Subcutaneous abdominal adipose tissue (tissue), 5 donors: ENCODE measurements around the gene SCYL1.

Source experiments
- H3K27ac ChIP-seq: one replicate; pipeline ENCODE4 v1.7.0; 2013; ENCODE audit warnings: low read depth, mild to moderate bottlenecking, inconsistent platforms, low read length, moderate library complexity
- H3K27me3 ChIP-seq, 5 donors: one replicate each; pipeline ENCODE4 v1.7.0; 2013; ENCODE audit warnings: low read length in 5 of 5, inconsistent platforms in 1 of 5; ENCODE audit not compliant: control insufficient read depth in 5 of 5, insufficient read depth in 4 of 5
- H3K36me3 ChIP-seq, 5 donors: one replicate each; pipeline ENCODE4 v1.7.0; 2013; ENCODE audit warnings: low read length in 5 of 5; ENCODE audit not compliant: control insufficient read depth in 5 of 5, insufficient read depth in 5 of 5
- H3K4me1 ChIP-seq, 5 donors: one replicate each; pipeline ENCODE4 v1.7.0; 2013; ENCODE audit warnings: low read length in 5 of 5, mild to moderate bottlenecking in 3 of 5, moderate library complexity in 1 of 5; ENCODE audit not compliant: control insufficient read depth in 5 of 5, insufficient read depth in 5 of 5
- H3K4me3 ChIP-seq, 5 donors: one replicate each; pipeline ENCODE4 v1.7.0; 2013; ENCODE audit warnings: low read length in 5 of 5, low read depth in 1 of 5
- H3K9ac ChIP-seq, 5 donors: one replicate each; pipeline ENCODE4 v1.7.0; 2013; ENCODE audit warnings: low read length in 5 of 5, mild to moderate bottlenecking in 4 of 5, moderate library complexity in 3 of 5
- H3K9me3 ChIP-seq, 5 donors: one replicate each; pipeline ENCODE4 v1.7.0; 2013; ENCODE audit warnings: low read length in 5 of 5; ENCODE audit not compliant: control insufficient read depth in 5 of 5
- donor health status: healthy.
- donor health status: healthy.
- donor health status: healthy.
- donor health status: healthy.
- donor health status: healthy.

SCYL1 gene

DNA sequence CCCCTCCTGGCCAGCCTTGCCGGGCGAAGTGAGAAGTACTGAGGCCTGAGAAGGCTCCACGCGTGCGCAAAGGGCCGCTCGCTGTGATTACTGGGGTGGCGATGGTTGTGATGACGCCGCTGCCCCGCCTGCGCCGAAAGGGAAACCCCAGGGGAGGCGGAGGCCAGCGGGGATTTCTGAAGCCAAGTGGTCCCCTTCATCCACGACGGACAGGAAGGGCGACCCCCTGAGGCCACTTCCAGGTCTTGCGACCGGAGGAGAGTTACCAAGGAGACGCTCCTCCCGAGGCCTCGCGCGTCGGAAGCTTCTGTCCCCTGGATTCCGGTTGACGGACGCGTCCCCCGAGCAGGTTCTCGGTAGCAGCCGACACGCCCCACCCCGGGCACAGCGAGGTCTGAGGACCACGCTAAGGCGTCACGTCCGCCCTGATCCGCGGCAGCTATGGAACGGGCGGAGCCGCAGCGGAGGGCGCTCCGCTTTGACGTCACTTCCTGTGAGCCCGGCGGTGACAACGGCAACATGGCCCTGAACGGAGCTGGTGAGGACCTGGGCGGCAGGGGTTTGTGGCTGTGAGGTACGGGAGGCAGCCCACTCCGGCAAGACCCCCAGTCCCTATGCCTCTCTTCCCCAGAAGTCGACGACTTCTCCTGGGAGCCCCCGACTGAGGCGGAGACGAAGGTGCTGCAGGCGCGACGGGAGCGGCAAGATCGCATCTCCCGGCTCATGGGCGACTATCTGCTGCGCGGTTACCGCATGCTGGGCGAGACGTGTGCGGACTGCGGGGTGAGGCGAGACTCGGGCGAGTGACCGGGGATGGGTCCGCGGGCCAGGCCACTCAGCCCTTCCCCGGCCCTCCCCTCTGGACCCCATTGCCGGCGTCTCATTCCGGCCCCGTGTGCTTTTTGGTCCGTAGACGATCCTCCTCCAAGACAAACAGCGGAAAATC, 45.4 kb downstream of the SCYL1 start, which contains the start of gene ZNRD2:
Gene ZNRD2, plus strand, starts transcription at position 505 of the 946 bp plus-strand sequence. Its CDS starts 15 bp downstream, at position 520.
- peaks cover 12 to 68% (median 54%) of the 10 kb centered on the region in 5 donors for H3K4me1 ChIP-seq
- peak within 1 kb of the TSS; percentile 87 to 97 (median 91) for H3K9ac ChIP-seq
- H3K36me3 ChIP-seq = peaks cover 0 to 8% (median 3%) of the 10 kb centered on the region in 5 donors
- peak within 1 kb of the TSS; percentile 83 to 97 (median 89) for H3K4me3 ChIP-seq
- no peaks in the 10 kb centered on the region for H3K9me3 ChIP-seq
- H3K27ac ChIP-seq = peak within 1 kb of the TSS; percentile 97
- H3K27me3 ChIP-seq = no peaks in the 10 kb centered on the region

DNA sequence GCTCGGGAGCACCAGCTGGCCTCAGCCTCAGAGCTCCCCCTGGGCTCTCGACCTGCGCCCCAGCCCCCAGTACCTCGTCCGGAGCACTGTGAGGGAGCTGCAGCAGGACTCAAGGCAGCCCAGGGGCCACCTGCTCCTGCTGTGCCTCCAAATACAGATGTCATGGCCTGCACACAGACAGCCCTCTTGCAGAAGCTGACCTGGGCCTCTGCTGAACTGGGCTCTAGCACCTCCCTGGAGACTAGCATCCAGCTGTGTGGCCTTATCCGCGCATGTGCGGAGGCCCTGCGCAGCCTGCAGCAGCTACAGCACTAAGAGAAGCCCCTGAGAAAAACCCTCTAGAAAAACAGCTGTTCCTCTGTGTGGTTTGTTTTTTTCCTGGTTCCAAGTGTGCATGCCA, 46.5 kb downstream of the SCYL1 start:
- Histone ChIP-seq H3K27me3 (no peaks in the 10 kb centered on the region), H3K36me3 (peaks cover 0 to 8% (median 3%) of the 10 kb centered on the region in 5 donors), H3K4me3 (peak overlapping the region; percentile 72 to 97 (median 87)), H3K9me3 (no peaks in the 10 kb centered on the region), H3K4me1 (peaks cover 12 to 76% (median 62%) of the 10 kb centered on the region in 5 donors), H3K27ac (peak overlapping the region; percentile 97), H3K9ac (peak overlapping the region in 3 of 5 donors; percentile 90 to 97 (median 91))

DNA sequence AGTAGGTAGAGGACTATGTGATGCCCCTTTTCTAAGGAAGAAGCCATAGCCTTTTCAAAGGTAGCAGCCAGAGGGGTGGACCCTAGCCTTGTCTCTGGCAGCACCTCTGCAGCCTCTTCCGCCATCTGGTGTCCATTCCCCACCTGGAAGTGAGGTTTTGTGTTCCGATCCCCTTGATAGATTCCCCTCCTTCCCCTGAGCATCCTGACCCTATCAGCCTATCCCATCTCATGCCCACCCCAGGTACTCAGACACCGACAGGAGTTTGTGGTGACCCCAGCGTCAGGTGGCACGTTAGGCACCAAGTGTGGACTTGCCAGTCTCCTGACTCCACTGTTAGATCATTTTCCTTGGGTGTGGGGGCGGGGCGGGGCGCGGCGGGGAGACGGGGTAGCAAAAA, 47.1 kb downstream of the SCYL1 start:
- no peaks in the 10 kb centered on the region for H3K9me3 ChIP-seq
- peaks cover 0 to 4% (median 3%) of the 10 kb centered on the region in 5 donors for H3K36me3 ChIP-seq
- peak overlapping the region in 2 of 5 donors; percentile 4 to 63 for H3K9ac ChIP-seq
- H3K27ac ChIP-seq = peak overlapping the region; percentile 83
- peak overlapping the region; percentile 50 to 97 (median 72) for H3K4me3 ChIP-seq
- H3K4me1 ChIP-seq = peaks cover 12 to 78% (median 67%) of the 10 kb centered on the region in 5 donors
- H3K27me3 ChIP-seq = no peaks in the 10 kb centered on the region

DNA sequence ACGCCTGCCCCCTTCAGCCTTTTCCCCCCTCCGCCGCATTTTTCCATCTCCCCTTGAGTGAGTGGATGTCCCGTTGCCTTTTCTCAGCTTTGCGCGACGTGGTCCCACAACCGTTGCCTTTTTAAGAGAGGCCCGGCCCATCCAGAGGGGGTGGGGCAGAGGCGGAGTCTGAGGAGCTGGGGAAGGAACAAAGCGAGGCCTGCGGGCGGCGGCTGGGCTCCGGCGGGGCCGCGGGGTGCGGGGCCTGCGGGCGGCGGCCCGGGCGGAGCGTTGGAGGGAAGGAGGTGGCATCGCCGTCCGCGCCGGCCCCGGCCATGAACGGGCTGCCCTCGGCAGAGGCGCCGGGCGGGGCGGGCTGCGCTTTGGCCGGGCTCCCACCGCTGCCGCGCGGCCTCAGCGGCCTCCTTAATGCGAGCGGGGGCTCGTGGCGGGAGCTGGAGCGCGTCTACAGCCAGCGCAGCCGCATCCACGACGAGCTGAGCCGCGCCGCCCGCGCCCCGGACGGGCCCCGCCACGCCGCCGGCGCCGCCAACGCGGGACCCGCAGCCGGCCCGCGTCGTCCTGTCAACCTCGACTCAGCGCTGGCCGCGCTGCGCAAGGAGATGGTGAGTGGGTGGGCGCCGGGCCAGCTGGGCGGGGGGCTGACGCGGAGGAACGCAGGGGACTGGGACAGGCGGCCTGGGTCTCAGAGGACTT, 47.6 kb downstream of the SCYL1 start, which contains the start of gene FAM89B:
Gene FAM89B, plus strand, starts transcription at position 183 of the 696 bp plus-strand sequence. Its CDS starts 132 bp downstream, at position 315.
- Histone ChIP-seq H3K4me1 (peaks cover 12 to 84% (median 73%) of the 10 kb centered on the region in 5 donors), H3K9ac (peak within 1 kb of the TSS; percentile 4 to 97 (median 72)), H3K36me3 (peaks cover 0 to 4% (median 3%) of the 10 kb centered on the region in 5 donors), H3K27me3 (no peaks in the 10 kb centered on the region), H3K9me3 (no peaks in the 10 kb centered on the region), H3K27ac (peak within 1 kb of the TSS; percentile 84), H3K4me3 (peak within 1 kb of the TSS; percentile 72 to 97 (median 87))

DNA sequence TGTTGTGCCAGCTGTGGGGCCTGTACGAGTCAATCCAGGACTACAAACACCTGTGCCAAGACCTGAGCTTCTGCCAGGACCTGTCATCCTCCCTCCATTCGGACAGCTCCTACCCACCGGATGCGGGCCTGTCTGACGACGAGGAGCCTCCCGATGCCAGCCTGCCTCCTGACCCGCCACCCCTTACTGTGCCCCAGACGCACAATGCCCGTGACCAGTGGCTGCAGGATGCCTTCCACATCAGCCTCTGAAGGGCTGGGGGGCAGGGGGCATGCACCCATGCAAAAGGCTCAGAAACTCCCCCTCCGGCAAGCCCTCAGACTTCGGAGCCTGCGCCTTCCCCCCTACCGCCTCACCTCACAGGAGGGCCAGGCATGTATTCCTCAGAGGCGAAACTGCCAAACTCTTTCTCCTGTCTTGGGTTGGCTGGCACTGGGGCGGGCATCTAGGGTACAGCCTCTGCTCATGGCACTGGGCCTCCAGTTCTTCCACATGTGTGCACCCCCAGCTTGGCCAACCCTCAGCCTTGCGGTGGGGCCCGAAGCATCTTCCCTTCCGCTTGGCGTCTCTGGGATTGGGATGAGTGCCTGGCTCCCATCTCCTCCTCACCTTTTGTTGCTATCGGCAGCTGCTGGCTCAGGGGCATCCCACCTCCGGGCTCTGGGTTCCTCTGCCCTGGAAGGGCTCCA, 48.7 kb downstream of the SCYL1 start:
- Histone ChIP-seq H3K9me3 (no peaks in the 10 kb centered on the region), H3K27me3 (no peaks in the 10 kb centered on the region), H3K27ac (peak overlapping the region; percentile 84), H3K4me1 (peaks cover 15 to 86% (median 80%) of the 10 kb centered on the region in 5 donors), H3K36me3 (peaks cover 0 to 10% (median 0%) of the 10 kb centered on the region in 5 donors), H3K9ac (peak overlapping the region in 4 of 5 donors; percentile 61 to 72 (median 65)), H3K4me3 (peak overlapping the region; percentile 72 to 97 (median 76))

DNA sequence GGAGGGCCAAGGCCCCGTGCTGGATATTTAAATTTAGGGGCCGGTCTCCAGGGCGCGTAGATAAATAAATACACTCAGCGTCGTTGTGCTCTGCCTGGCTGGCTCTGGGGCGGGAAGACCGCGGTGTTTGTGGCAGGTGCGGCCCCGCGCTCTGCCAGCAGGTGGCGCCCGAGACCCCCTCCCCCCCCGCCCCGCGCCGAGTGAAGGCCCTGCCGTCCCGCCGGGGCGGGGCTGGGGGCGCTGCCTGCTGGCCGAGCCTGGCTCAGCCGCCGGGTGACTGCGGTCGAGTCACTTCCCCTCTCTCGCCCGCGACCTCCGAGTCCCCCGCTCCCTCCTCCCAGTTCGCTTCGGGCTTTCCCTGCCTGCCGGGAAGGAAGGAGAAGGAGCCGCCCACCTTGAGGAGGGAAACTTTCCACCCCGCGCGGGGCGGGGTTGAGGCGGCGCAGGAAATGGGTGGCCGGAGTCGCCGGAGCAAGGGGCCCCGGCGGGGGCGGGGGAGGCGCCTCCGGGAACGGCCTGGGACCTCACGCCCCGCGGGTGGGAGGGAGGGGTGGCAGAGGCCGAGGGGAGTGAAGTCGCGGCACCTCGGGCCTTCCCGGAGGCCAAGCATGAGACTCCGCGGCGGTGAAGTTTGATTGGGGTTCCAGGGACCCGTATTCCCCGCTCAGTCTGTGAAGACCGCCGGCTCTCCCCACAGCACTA, 49.4 kb downstream of the SCYL1 start:
- H3K27ac ChIP-seq = peak overlapping the region; percentile 84
- H3K4me1 ChIP-seq = peaks cover 10 to 82% (median 74%) of the 10 kb centered on the region in 5 donors
- no peaks in the 10 kb centered on the region for H3K27me3 ChIP-seq
- H3K9ac ChIP-seq = peak overlapping the region; percentile 59 to 88 (median 74)
- H3K9me3 ChIP-seq = no peaks in the 10 kb centered on the region
- peak overlapping the region; percentile 72 to 97 (median 74) for H3K4me3 ChIP-seq
- peaks cover 0 to 11% (median 2%) of the 10 kb centered on the region in 5 donors for H3K36me3 ChIP-seq

DNA sequence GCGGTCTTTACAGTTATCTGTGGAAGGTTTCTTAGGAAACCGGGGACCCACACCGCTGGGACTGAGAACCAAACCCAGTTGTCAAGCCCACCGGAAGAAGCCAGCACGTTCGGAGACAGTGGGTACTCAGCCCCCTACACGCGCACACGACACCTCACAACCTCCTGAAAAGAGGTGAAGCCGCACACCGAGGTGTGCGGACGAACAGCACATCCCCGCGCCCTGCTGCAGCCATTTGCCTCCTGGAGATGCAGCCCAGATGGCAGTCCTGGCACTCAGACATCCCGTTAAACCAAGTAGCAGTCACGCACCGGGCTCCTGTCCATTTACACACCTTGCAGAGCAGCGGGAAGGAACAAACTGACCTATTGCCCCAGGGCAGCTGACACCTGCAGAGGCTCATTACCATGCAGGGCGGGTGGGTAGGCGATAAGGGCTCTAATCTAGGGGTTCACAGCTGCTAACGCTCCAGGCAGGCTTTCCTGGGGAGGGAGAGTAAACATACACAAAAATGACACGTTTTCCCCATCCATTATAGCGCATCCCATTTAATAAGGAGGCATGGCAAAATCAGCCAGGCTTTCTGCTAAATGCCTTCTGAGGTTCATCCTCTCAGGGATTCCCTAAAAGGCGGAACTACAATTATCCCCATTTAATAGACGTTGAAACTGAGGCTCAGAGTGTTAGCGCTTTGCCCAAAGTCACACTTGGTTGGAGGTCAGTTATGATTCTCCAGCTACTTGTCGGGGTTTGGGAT, 50.1 kb downstream of the SCYL1 start:
- Histone ChIP-seq H3K9me3 (no peaks in the 10 kb centered on the region), H3K27ac (peak overlapping the region; percentile 84), H3K36me3 (peaks cover 0 to 19% (median 9%) of the 10 kb centered on the region in 5 donors), H3K9ac (peak overlapping the region; percentile 59 to 88 (median 74)), H3K27me3 (no peaks in the 10 kb centered on the region), H3K4me3 (peak overlapping the region; percentile 50 to 97 (median 72)), H3K4me1 (peaks cover 9 to 75% (median 68%) of the 10 kb centered on the region in 5 donors)

DNA sequence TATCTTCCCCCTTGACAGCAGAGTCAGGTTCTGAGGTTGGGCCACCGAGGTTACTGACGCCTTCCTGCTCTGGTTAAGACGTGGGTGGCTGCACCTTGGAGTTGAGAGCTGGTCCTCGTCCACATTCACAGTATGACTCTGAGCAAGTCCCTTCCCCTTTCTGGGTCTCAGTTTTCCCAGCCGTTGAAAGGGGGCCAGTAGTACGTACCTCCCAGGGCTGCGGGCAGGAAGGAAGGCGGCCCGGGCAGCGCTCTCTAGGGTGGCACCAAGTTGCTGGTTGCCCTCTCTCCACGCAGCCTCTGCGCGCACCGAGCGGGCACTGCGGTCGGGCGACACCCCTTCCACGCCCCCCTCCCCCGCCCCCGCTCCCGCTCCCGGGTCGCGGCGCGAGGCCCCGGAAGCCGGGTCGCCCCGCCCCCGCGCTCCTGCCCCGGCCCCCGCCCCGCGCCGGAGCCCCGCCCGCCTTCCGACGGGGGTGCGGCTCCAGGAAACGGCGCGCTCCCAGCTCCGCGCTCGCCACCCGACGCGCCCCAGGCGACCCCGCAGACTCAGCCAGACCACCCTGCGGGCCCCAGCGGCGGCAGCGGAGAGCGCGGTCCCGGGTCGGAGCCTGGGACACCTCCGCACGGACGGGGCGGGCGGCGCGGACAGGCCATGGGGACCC, 50.8 kb downstream of the SCYL1 start, which contains the start of gene EHBP1L1:
Gene EHBP1L1, plus strand, starts transcription at position 486 of the 664 bp plus-strand sequence. CDS start 250 bp downstream, outside the sequence.
- peak within 1 kb of the TSS; percentile 63 to 88 (median 81) for H3K9ac ChIP-seq
- no peaks in the 10 kb centered on the region for H3K9me3 ChIP-seq
- H3K4me3 ChIP-seq = peak within 1 kb of the TSS; percentile 66 to 97 (median 72)
- H3K4me1 ChIP-seq = peaks cover 9 to 71% (median 65%) of the 10 kb centered on the region in 5 donors
- no peaks in the 10 kb centered on the region for H3K27me3 ChIP-seq
- H3K27ac ChIP-seq = peak within 1 kb of the TSS; percentile 84
- H3K36me3 ChIP-seq = peaks cover 0 to 26% (median 16%) of the 10 kb centered on the region in 5 donors
